ENCODE data around the gene PLCB4.

GRCh38 chr20:9200196-9200595 lies 131.3 kb downstream of the PLCB4 start:
- TF ChIP-seq CTCF (IDR thresholded peaks at IDR 0.05) (no peak), POLR2AphosphoS5 (IDR thresholded peaks at IDR 0.05; ENCODE audit: low read depth, low read length) (no peak), EP300 (IDR thresholded peaks at IDR 0.05; ENCODE audit: borderline replicate concordance in 1 of 2, low read depth in 1 of 2, low read length in 1 of 2) (no peak), SIN3A (IDR thresholded peaks at IDR 0.05; ENCODE audit: borderline replicate concordance, low read depth, low read length) (no peak), FOXM1 (IDR thresholded peaks at IDR 0.05; ENCODE audit: low read depth) (no peak), RAD21 (IDR thresholded peaks at IDR 0.05; ENCODE audit: low read length) (no peak), GABPA (IDR thresholded peaks at IDR 0.05; ENCODE audit: low read depth) (no peak), RXRA (IDR thresholded peaks at IDR 0.05; ENCODE audit: borderline replicate concordance, low read depth) (no peak)
- TF ChIP-seq, protein P1, sequence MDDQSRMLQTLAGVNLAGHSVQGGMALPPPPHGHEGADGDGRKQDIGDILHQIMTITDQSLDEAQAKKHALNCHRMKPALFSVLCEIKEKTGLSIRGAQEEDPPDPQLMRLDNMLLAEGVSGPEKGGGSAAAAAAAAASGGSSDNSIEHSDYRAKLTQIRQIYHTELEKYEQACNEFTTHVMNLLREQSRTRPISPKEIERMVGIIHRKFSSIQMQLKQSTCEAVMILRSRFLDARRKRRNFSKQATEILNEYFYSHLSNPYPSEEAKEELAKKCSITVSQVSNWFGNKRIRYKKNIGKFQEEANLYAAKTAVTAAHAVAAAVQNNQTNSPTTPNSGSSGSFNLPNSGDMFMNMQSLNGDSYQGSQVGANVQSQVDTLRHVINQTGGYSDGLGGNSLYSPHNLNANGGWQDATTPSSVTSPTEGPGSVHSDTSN (IDR thresholded peaks at IDR 0.05), result no peak
- TF ChIP-seq, protein P2, sequence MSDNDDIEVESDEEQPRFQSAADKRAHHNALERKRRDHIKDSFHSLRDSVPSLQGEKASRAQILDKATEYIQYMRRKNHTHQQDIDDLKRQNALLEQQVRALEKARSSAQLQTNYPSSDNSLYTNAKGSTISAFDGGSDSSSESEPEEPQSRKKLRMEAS (IDR thresholded peaks at IDR 0.05; ENCODE audit: low read depth), result no peak

All from SK-N-SH (cell line).